ENCODE data around the gene FHIT.
"Not testable (repeated sequence)": the region's sequence is repeated elsewhere in the genome, so short reads cannot be mapped to it uniquely, and the experiment has no call there.

Gene FHIT

DNA sequence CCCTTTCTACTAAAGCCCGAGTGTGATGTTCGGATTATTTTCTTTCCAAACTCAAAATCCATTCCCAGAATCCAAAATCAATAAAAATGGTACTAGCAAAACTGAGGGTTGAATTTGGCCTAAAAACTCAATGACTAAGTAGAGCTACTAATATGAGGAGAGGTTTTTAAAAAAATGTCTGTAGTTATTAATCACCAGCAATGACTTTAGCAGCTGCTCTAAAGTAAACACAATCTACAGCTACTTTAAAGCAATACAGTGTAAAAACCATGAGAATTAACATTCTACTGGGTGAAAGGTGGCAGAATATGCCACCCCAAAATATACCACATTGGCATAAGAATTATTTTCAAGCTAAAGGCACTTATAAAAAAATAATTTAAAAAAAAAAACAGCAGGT is 23.5 kb downstream of the FHIT start:
- Histone ChIP-seq H3K27me3 (ENCODE audit: low read depth, low read length) (no peaks in the 10 kb centered on the region), H3K27ac (ENCODE audit: low read length) (no peak overlapping the region), H3K4me3 (ENCODE audit: low read depth in 1 of 2, low read length in 2 of 2) (no peak overlapping the region), H3K9me3 (ENCODE audit: control insufficient read depth in 1 of 2, low read length in 2 of 2) (no peaks in the 10 kb centered on the region), H3K4me1 (ENCODE audit: control insufficient read depth in 1 of 2, insufficient read depth in 2 of 2, low read length in 2 of 2) (peaks cover 0 to 3% of the 10 kb centered on the region in 2 donors), H3K36me3 (ENCODE audit: control insufficient read depth in 1 of 2, insufficient read depth in 2 of 2, low read length in 2 of 2) (no peaks in the 10 kb centered on the region)

DNA sequence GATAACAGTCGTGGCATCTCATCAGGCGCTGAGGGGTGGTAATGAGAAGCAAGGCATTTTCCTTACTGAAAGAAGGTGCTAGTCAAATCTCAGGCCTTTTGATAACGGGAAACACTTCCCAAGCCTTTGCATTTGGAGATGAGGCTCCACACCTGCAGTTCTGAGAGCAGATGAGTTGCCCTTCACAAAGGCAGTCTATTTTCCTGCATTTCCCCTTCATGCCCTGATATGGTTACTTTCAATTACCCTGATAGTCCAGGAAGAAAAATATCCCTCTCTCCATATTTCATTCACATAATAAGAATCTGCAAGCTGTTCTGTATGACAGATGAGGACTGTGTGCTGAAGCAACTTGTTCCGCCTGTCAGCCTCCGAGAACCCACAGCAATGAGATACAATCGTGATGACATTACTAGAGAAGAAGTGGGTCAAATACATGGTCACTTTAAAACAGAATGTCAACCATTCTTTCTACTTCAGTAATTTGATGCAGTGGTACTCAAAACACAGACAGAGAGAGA is 25.0 kb downstream of the FHIT start:
- H3K27me3 ChIP-seq (ENCODE audit: low read depth, low read length) = no peaks in the 10 kb centered on the region
- H3K36me3 ChIP-seq (ENCODE audit: control insufficient read depth in 1 of 2, insufficient read depth in 2 of 2, low read length in 2 of 2) = no peaks in the 10 kb centered on the region
- no peak overlapping the region for H3K4me3 ChIP-seq (ENCODE audit: low read depth in 1 of 2, low read length in 2 of 2)
- H3K27ac ChIP-seq (ENCODE audit: low read length) = no peak overlapping the region
- H3K9me3 ChIP-seq (ENCODE audit: control insufficient read depth in 1 of 2, low read length in 2 of 2) = no peaks in the 10 kb centered on the region
- peaks cover 0 to 3% of the 10 kb centered on the region in 2 donors for H3K4me1 ChIP-seq (ENCODE audit: control insufficient read depth in 1 of 2, insufficient read depth in 2 of 2, low read length in 2 of 2)

- H3K9me3 ChIP-seq (ENCODE audit: control insufficient read depth in 1 of 2, low read length in 2 of 2) = no peaks in the 10 kb centered on the region
Measured at GRCh38 chr3:61224823-61225222, 26.4 kb downstream of the FHIT start.

GRCh38 chr3:61223451-61223850 is 27.8 kb downstream of the FHIT start:
- no peaks in the 10 kb centered on the region for H3K27me3 ChIP-seq (ENCODE audit: low read depth, low read length)
- H3K36me3 ChIP-seq (ENCODE audit: control insufficient read depth in 1 of 2, insufficient read depth in 2 of 2, low read length in 2 of 2) = no peaks in the 10 kb centered on the region
- no peaks in the 10 kb centered on the region for H3K9me3 ChIP-seq (ENCODE audit: control insufficient read depth in 1 of 2, low read length in 2 of 2)

More at GRCh38 chr3:61224823-61225222, 26.4 kb downstream of the FHIT start:
- Histone ChIP-seq H3K36me3 (ENCODE audit: control insufficient read depth in 1 of 2, insufficient read depth in 2 of 2, low read length in 2 of 2) (no peaks in the 10 kb centered on the region), H3K27me3 (ENCODE audit: low read depth, low read length) (no peaks in the 10 kb centered on the region), H3K4me1 (ENCODE audit: control insufficient read depth in 1 of 2, insufficient read depth in 2 of 2, low read length in 2 of 2) (peaks cover 0 to 3% of the 10 kb centered on the region in 2 donors), H3K27ac (ENCODE audit: low read length) (no peak overlapping the region), H3K4me3 (ENCODE audit: low read depth in 1 of 2, low read length in 2 of 2) (no peak overlapping the region)

GRCh38 chr3:61222467-61222866 is 28.8 kb downstream of the FHIT start:
- H3K27me3 ChIP-seq (ENCODE audit: low read depth, low read length) = no peaks in the 10 kb centered on the region
- H3K36me3 ChIP-seq (ENCODE audit: control insufficient read depth in 1 of 2, insufficient read depth in 2 of 2, low read length in 2 of 2) = no peaks in the 10 kb centered on the region
- peaks cover 0 to 1% of the 10 kb centered on the region in 2 donors for H3K4me1 ChIP-seq (ENCODE audit: control insufficient read depth in 1 of 2, insufficient read depth in 2 of 2, low read length in 2 of 2)
- peaks cover 0 to under 1% of the 10 kb centered on the region in 2 donors for H3K9me3 ChIP-seq (ENCODE audit: control insufficient read depth in 1 of 2, low read length in 2 of 2)
- no peak overlapping the region for H3K27ac ChIP-seq (ENCODE audit: low read length)
- H3K4me3 ChIP-seq (ENCODE audit: low read depth in 1 of 2, low read length in 2 of 2) = no peak overlapping the region

More at GRCh38 chr3:61223451-61223850, 27.8 kb downstream of the FHIT start:
- no peak overlapping the region for H3K4me3 ChIP-seq (ENCODE audit: low read depth in 1 of 2, low read length in 2 of 2)
- H3K4me1 ChIP-seq (ENCODE audit: control insufficient read depth in 1 of 2, insufficient read depth in 2 of 2, low read length in 2 of 2) = peaks cover 0 to 3% of the 10 kb centered on the region in 2 donors
- no peak overlapping the region for H3K27ac ChIP-seq (ENCODE audit: low read length)

- Histone ChIP-seq H3K4me1 (ENCODE audit: control insufficient read depth in 1 of 2, insufficient read depth in 2 of 2, low read length in 2 of 2) (no peaks in the 10 kb centered on the region), H3K36me3 (ENCODE audit: control insufficient read depth in 1 of 2, insufficient read depth in 2 of 2, low read length in 2 of 2) (no peaks in the 10 kb centered on the region), H3K27me3 (ENCODE audit: low read depth, low read length) (no peaks in the 10 kb centered on the region), H3K4me3 (ENCODE audit: low read depth in 1 of 2, low read length in 2 of 2) (no peak overlapping the region), H3K27ac (ENCODE audit: low read length) (no peak overlapping the region), H3K9me3 (ENCODE audit: control insufficient read depth in 1 of 2, low read length in 2 of 2) (peaks cover 0 to 5% of the 10 kb centered on the region in 2 donors)
Measured at GRCh38 chr3:61221759-61222362, 29.4 kb downstream of the FHIT start.

- H3K9me3 ChIP-seq (ENCODE audit: control insufficient read depth in 1 of 2, low read length in 2 of 2) = peaks cover 0 to 5% of the 10 kb centered on the region in 2 donors
- H3K4me3 ChIP-seq (ENCODE audit: low read depth in 1 of 2, low read length in 2 of 2) = no peak overlapping the region
- H3K4me1 ChIP-seq (ENCODE audit: control insufficient read depth in 1 of 2, insufficient read depth in 2 of 2, low read length in 2 of 2) = no peaks in the 10 kb centered on the region
- no peaks in the 10 kb centered on the region for H3K27me3 ChIP-seq (ENCODE audit: low read depth, low read length)
- H3K27ac ChIP-seq (ENCODE audit: low read length) = no peak overlapping the region
- H3K36me3 ChIP-seq (ENCODE audit: control insufficient read depth in 1 of 2, insufficient read depth in 2 of 2, low read length in 2 of 2) = no peaks in the 10 kb centered on the region
Measured at GRCh38 chr3:61218504-61218903, 32.7 kb downstream of the FHIT start.

- not testable (repeated sequence) for H3K36me3 ChIP-seq (ENCODE audit: control insufficient read depth in 1 of 2, insufficient read depth in 2 of 2, low read length in 2 of 2); H3K27me3 ChIP-seq (ENCODE audit: low read depth, low read length); H3K9me3 ChIP-seq (ENCODE audit: control insufficient read depth in 1 of 2, low read length in 2 of 2); H3K4me3 ChIP-seq (ENCODE audit: low read depth in 1 of 2, low read length in 2 of 2); H3K27ac ChIP-seq (ENCODE audit: low read length); H3K4me1 ChIP-seq (ENCODE audit: control insufficient read depth in 1 of 2, insufficient read depth in 2 of 2, low read length in 2 of 2)
Measured at GRCh38 chr3:61216171-61216570, 35.1 kb downstream of the FHIT start.

- no peaks in the 10 kb centered on the region for H3K27me3 ChIP-seq (ENCODE audit: low read depth, low read length)
- no peaks in the 10 kb centered on the region for H3K9me3 ChIP-seq (ENCODE audit: control insufficient read depth in 1 of 2, low read length in 2 of 2)
- no peak overlapping the region for H3K4me3 ChIP-seq (ENCODE audit: low read depth in 1 of 2, low read length in 2 of 2)
- no peak overlapping the region for H3K27ac ChIP-seq (ENCODE audit: low read length)
- no peaks in the 10 kb centered on the region for H3K4me1 ChIP-seq (ENCODE audit: control insufficient read depth in 1 of 2, insufficient read depth in 2 of 2, low read length in 2 of 2)
- H3K36me3 ChIP-seq (ENCODE audit: control insufficient read depth in 1 of 2, insufficient read depth in 2 of 2, low read length in 2 of 2) = no peaks in the 10 kb centered on the region
Measured at GRCh38 chr3:61202086-61202485, 49.2 kb downstream of the FHIT start.

- Histone ChIP-seq H3K4me1 (ENCODE audit: control insufficient read depth in 1 of 2, insufficient read depth in 2 of 2, low read length in 2 of 2) (no peaks in the 10 kb centered on the region), H3K36me3 (ENCODE audit: control insufficient read depth in 1 of 2, insufficient read depth in 2 of 2, low read length in 2 of 2) (no peaks in the 10 kb centered on the region), H3K4me3 (ENCODE audit: low read depth in 1 of 2, low read length in 2 of 2) (no peak overlapping the region), H3K27ac (ENCODE audit: low read length) (no peak overlapping the region), H3K27me3 (ENCODE audit: low read depth, low read length) (no peaks in the 10 kb centered on the region), H3K9me3 (ENCODE audit: control insufficient read depth in 1 of 2, low read length in 2 of 2) (no peaks in the 10 kb centered on the region)
Measured at GRCh38 chr3:61201071-61201470, 50.2 kb downstream of the FHIT start.

GRCh38 chr3:61200270-61200669 is 51.0 kb downstream of the FHIT start:
- Histone ChIP-seq H3K27ac (ENCODE audit: low read length) (no peak overlapping the region), H3K4me1 (ENCODE audit: control insufficient read depth in 1 of 2, insufficient read depth in 2 of 2, low read length in 2 of 2) (no peaks in the 10 kb centered on the region), H3K36me3 (ENCODE audit: control insufficient read depth in 1 of 2, insufficient read depth in 2 of 2, low read length in 2 of 2) (no peaks in the 10 kb centered on the region), H3K27me3 (ENCODE audit: low read depth, low read length) (no peaks in the 10 kb centered on the region), H3K9me3 (ENCODE audit: control insufficient read depth in 1 of 2, low read length in 2 of 2) (no peaks in the 10 kb centered on the region), H3K4me3 (ENCODE audit: low read depth in 1 of 2, low read length in 2 of 2) (no peak overlapping the region)

- H3K27ac ChIP-seq (ENCODE audit: low read length) = no peak overlapping the region
- no peak overlapping the region for H3K4me3 ChIP-seq (ENCODE audit: low read depth in 1 of 2, low read length in 2 of 2)
- H3K4me1 ChIP-seq (ENCODE audit: control insufficient read depth in 1 of 2, insufficient read depth in 2 of 2, low read length in 2 of 2) = no peaks in the 10 kb centered on the region
- H3K27me3 ChIP-seq (ENCODE audit: low read depth, low read length) = no peaks in the 10 kb centered on the region
- no peaks in the 10 kb centered on the region for H3K9me3 ChIP-seq (ENCODE audit: control insufficient read depth in 1 of 2, low read length in 2 of 2)
- H3K36me3 ChIP-seq (ENCODE audit: control insufficient read depth in 1 of 2, insufficient read depth in 2 of 2, low read length in 2 of 2) = no peaks in the 10 kb centered on the region
Measured at GRCh38 chr3:61199843-61200242, 51.4 kb downstream of the FHIT start.
